Peyer's patch (tissue), 4 donors: ENCODE measurements around the gene SBF2. TPM values are rescaled to one million over a fixed set of nuclear protein-coding genes. Genes with fewer than 3 reads are reported as not detected.
"Not testable (repeated sequence)": the region's sequence is repeated elsewhere in the genome, so short reads cannot be mapped to it uniquely, and the experiment has no call there.

Source experiments
- DNase-seq, 3 donors: peaks; one replicate each; pipeline ENCODE4 v3.0.0-alpha.2; 2017 to 2019
- H3K27ac ChIP-seq, 4 donors: fragments of 200-600 bp; sonication (generic); one replicate each; pipeline ENCODE4 v1.5.1; 2016 to 2019
- H3K27me3 ChIP-seq, 2 donors: fragments of 200-600 bp; sonication (generic); one replicate each; pipeline ENCODE4 v1.5.1; 2019
- H3K36me3 ChIP-seq, 3 donors: fragments of 200-600 bp; sonication (generic); one replicate each; pipeline ENCODE4 v1.5.1; 2016 to 2019
- H3K4me1 ChIP-seq, 4 donors: fragments of 200-600 bp; sonication (generic); one replicate each; pipeline ENCODE4 v1.5.1; 2016 to 2019
- H3K4me3 ChIP-seq, 4 donors: fragments of 200-600 bp; sonication (generic); 1 replicate in 3 of 4; 2 replicates in 1 of 4; pipeline ENCODE4 v1.5.1; 2016 to 2019; ENCODE audit warnings: mild to moderate bottlenecking in 1 of 4
- H3K9me3 ChIP-seq, 4 donors: fragments of 200-600 bp; sonication (generic); one replicate each; pipeline ENCODE4 v1.5.1; 2016 to 2019; ENCODE audit warnings: mild to moderate bottlenecking in 1 of 4
- POLR2A ChIP-seq, 2 donors: fragments of 450-650 bp; IDR thresholded peaks; one replicate each; pipeline ENCODE4 v1.5.1; 2017; ENCODE audit warnings: antibody characterized with exemption in 2 of 2, mild to moderate bottlenecking in 2 of 2, moderate library complexity in 2 of 2
- total RNA-seq, 4 donors: library from RNA; depleted of rRNA; stranded (reverse); fragments of >200 nt; gene quantifications; one replicate each; pipeline ENCODE4 v1.1.0, GENCODE V29; 2016
- TF ChIP-seq, protein P1 (sequence below), 6 experiments: fragments of 450-650 bp in 4 of 6; fragments of 200-600 bp in 2 of 6; sonication (generic) in 1 of 6; IDR thresholded peaks; one replicate each; pipeline ENCODE4 v1.5.1; 2017 to 2019; ENCODE audit warnings: antibody characterized with exemption in 6 of 6, mild to moderate bottlenecking in 3 of 6, moderate library complexity in 1 of 6

The SBF2 gene
- total RNA-seq, 4 donors from 2014 or later, result 52.7 to 70.1 (median 56.7) TPM

DNA sequence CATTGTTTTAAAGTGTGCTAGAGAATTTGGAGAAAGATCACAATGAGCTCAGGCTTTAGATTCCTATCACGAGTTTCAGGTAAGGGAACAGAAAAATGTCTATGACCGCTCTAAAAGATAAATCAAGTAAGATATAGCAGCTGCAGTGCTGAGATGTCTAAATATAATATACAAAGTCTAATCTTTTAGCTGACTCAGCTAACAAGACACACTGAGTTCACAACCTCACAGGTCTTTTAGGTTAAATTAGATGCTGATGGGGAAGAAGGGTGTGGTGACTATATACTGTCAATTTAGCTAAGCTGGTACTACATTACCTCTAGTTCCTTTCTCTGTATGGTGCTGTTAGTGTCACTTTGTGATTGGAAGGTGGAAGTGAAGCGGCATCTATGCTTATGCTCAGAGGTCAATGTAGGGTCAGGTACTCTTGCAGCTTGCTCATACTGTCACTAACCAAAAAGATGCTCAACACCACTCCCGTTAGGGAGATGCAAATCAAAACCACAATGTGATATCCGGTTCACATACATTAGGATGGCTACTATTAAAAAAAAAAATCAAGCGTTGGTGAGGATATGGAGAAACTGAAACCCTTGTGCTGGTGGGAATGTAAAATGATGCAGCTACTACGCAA is 346.7 kb downstream of the SBF2 start:
- no peaks in the 10 kb centered on the region for H3K36me3 ChIP-seq
- no peaks in the 10 kb centered on the region for H3K27me3 ChIP-seq
- no peak for TF ChIP-seq POLR2A (IDR thresholded peaks at IDR 0.05)
- TF ChIP-seq, protein P1, sequence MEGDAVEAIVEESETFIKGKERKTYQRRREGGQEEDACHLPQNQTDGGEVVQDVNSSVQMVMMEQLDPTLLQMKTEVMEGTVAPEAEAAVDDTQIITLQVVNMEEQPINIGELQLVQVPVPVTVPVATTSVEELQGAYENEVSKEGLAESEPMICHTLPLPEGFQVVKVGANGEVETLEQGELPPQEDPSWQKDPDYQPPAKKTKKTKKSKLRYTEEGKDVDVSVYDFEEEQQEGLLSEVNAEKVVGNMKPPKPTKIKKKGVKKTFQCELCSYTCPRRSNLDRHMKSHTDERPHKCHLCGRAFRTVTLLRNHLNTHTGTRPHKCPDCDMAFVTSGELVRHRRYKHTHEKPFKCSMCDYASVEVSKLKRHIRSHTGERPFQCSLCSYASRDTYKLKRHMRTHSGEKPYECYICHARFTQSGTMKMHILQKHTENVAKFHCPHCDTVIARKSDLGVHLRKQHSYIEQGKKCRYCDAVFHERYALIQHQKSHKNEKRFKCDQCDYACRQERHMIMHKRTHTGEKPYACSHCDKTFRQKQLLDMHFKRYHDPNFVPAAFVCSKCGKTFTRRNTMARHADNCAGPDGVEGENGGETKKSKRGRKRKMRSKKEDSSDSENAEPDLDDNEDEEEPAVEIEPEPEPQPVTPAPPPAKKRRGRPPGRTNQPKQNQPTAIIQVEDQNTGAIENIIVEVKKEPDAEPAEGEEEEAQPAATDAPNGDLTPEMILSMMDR (IDR thresholded peaks at IDR 0.05), result no peak
- H3K4me1 ChIP-seq, result no peaks in the 10 kb centered on the region
- H3K27ac ChIP-seq, result no peak overlapping the region
- no peaks in the 10 kb centered on the region for H3K9me3 ChIP-seq
- H3K4me3 ChIP-seq, result no peak overlapping the region
- DNase-seq, result no peak

DNA sequence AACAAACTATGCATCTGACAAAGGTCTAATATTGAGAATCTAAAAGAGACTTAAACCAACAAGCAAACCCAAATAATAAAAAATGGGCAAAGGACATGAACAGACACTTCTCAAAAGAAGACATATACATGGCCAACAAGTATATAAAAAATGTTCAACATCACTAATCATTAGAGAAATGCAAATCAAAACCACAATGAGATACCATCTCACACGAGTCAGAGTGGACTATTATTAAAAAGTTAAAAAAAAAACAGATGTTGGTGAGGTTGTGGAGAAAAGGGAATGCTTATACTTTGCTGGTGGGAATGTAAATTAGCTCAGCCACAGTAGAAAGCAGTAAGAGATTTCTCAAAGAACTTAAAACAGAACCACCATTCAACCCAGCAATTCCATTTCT is 348.3 kb downstream of the SBF2 start:
- H3K27ac ChIP-seq, H3K4me1 ChIP-seq, DNase-seq, H3K27me3 ChIP-seq, H3K36me3 ChIP-seq, H3K4me3 ChIP-seq, H3K9me3 ChIP-seq: not testable (repeated sequence)

DNA sequence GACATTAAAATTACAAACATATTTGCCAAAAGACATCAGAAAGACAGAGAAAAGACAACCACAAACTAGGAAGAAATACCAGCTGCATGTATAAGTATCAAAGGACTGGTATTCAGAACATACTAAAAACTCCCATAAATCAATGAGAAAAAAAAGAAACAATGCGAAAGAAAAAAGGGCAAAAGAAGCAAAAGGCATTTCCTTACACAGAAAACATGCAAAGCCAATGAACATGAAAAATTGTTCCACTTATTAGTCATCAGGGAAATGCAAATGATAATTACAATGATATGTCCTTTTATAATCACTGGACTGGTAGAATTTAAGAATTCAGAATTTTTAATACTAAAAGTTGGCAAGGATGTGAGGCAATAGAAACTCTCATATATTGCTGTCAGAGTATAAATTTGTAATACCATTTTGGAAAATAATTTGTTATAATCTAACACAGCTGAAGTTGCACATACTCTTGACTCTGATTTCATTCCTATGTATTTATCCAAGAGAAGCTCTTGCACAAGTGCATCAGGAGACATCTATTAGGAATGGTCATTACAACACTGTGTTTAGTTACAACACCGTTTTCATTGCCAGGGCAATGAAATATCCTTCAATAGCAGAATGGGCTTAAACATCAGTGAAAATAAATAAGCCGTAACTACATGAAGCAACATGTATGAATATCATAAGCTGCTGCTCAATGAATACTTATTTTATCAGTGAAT is 350.5 kb downstream of the SBF2 start:
- no peak for DNase-seq

DNA sequence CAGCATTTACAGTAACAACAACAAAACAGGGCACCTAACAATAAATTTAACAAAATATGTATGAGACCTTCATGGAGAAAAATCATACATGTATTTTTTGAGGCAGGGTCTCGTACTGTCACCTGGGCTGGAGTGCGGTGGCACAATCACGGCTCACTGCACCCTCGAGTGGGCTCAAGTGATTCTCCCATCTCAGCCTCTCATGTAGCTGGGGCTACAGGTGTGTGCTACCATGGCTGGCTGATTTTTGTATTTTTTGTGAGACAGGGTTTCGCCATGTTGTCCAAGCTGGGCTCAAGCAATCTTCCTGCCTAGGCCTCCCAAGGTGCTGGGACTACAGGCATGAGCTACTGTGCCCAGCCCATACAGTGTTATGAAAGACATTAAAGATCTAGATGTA is 352.0 kb downstream of the SBF2 start:
- no peaks in the 10 kb centered on the region for H3K4me1 ChIP-seq
- no peaks in the 10 kb centered on the region for H3K9me3 ChIP-seq
- no peak overlapping the region for H3K27ac ChIP-seq
- TF ChIP-seq, protein P1 (IDR thresholded peaks at IDR 0.05), result no peak
- TF ChIP-seq POLR2A (IDR thresholded peaks at IDR 0.05), result no peak
- no peak for DNase-seq
- H3K27me3 ChIP-seq, result no peaks in the 10 kb centered on the region
- H3K36me3 ChIP-seq, result no peaks in the 10 kb centered on the region
- no peak overlapping the region for H3K4me3 ChIP-seq

More for the DNA sequence above, 350.5 kb downstream of the SBF2 start:
- H3K4me1 ChIP-seq, result no peaks in the 10 kb centered on the region
- no peak overlapping the region for H3K4me3 ChIP-seq
- H3K9me3 ChIP-seq, result no peaks in the 10 kb centered on the region
- H3K27me3 ChIP-seq, result no peaks in the 10 kb centered on the region
- TF ChIP-seq, protein P1 (IDR thresholded peaks at IDR 0.05), result no peak
- TF ChIP-seq POLR2A (IDR thresholded peaks at IDR 0.05), result no peak
- H3K36me3 ChIP-seq, result no peaks in the 10 kb centered on the region
- H3K27ac ChIP-seq, result no peak overlapping the region

DNA sequence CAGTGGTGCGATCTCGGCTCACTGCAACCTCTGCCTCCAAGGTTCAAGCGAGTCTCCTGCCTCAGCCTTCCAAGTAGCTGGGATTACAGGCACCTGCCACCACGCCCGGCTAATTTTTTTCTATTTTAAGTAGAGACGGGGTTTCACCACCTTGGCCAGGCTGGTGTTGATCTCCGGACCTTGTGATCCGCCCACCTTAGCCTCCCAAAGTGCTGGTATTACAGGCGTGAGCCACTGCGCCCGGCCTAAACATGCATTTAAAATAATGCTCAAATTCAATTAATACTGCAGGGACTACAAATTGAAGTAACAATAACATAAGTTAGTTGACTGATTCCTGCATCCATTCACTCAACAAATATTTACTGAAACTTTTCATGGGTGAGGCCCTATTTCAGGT is 354.9 kb downstream of the SBF2 start:
- DNase-seq, H3K36me3 ChIP-seq, H3K4me1 ChIP-seq: not testable (repeated sequence)

DNA sequence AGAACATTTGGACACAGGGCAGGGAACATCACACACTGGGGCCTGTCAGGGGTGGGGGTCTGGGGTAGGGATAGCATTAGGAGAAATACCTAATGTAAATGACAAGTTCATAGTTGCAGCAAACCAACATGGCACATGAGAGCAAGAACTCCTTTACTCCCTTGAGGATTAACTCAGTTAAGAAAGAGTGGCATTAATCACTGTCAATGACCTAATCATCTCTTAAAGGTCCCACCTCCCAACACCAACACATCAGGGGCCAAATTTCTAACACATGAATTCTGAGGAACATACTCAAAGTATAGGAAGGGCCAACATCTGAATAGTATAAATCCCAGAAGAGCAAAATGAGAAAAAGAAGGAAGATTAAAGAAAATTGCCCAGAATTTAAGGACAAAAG is 357.3 kb downstream of the SBF2 start:
- Histone ChIP-seq H3K36me3 (no peaks in the 10 kb centered on the region), H3K4me3 (no peak overlapping the region), H3K27me3 (no peaks in the 10 kb centered on the region), H3K4me1 (no peaks in the 10 kb centered on the region), H3K9me3 (no peaks in the 10 kb centered on the region), H3K27ac (no peak overlapping the region)
- DNase-seq, result no peak
- no peak for TF ChIP-seq POLR2A (IDR thresholded peaks at IDR 0.05)
- TF ChIP-seq, protein P1 (IDR thresholded peaks at IDR 0.05), result no peak

More for the DNA sequence above, 354.9 kb downstream of the SBF2 start:
- not testable (repeated sequence) for H3K27ac ChIP-seq, H3K27me3 ChIP-seq, H3K4me3 ChIP-seq, H3K9me3 ChIP-seq

DNA sequence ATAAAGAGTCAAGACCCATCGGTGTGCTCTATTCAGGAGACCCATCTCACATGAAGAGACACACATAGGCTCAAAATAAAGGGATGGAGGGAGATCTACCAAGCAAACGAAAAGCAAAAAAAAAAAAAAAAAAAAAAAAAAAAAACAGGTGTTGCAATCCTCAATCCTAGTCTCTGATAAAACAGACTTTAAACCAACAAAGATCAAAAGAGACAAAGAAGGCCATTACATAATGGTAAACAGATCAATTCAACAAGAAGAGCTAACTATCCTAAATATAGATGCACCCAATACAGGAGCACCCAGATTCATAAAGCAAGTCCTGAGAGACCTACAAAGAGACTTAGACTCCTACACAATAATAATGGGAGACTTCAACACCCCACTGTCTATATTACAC is 361.2 kb downstream of the SBF2 start:
- not testable (repeated sequence) for H3K4me3 ChIP-seq, H3K27ac ChIP-seq, H3K4me1 ChIP-seq, H3K27me3 ChIP-seq, H3K36me3 ChIP-seq, H3K9me3 ChIP-seq, DNase-seq

DNA sequence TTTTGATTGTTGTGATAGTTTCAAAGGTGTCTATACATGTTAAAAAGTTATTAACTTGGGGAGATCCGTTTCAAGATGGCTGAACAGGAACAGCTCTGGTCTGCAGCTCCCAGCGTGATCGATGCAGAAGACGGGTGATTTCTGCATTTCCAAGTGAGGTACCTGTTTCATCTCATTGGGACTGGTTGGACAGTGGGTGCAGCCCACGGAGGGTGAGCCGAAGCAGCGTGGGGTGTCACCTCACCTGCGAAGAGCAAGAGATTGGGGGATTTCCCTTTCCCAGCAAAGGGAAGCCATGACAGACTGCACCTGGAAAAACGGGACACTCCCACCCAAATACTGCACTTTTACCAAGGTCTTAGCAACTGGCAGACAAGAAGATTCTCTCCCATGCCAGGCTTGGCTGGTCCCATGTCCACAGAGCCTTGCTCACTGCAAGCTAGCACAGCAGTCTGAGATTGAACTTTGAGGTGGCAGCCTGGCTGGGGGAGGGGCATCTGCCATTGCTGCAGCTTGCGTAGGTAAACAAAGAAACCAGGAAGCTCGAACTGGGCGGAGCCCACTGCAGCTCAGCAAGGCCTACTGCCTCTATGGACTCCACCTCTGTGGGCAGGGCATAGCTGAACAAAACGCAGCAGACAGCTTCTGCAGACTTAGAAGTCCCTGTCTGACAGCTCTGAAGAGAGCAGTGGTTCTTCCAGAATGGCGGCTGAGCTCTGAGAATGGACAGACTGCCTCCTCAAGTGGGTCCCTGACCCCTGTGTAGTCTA is 363.3 kb downstream of the SBF2 start:
- H3K4me1 ChIP-seq, H3K27ac ChIP-seq, DNase-seq, H3K36me3 ChIP-seq, H3K4me3 ChIP-seq, H3K27me3 ChIP-seq, H3K9me3 ChIP-seq: not testable (repeated sequence)
